Left kidney (tissue), 2 donors: ENCODE measurements around the gene OXCT2. TPM values are rescaled to one million over a fixed set of nuclear protein-coding genes. Genes with fewer than 3 reads are reported as not detected.
"Not testable (repeated sequence)": the region's sequence is repeated elsewhere in the genome, so short reads cannot be mapped to it uniquely, and the experiment has no call there.

Source experiments
- DNase-seq: peaks from one replicate; pipeline ENCODE4 v3.0.0-alpha.2; 2013
- polyA plus RNA-seq: library from polyadenylated mRNA; unstranded; fragments of 120-200 nt; gene quantifications from one replicate; pipeline ENCODE4 v1.2.1, GENCODE V29; 2013; ENCODE audit not compliant: insufficient read length

OXCT2 gene
- polyA plus RNA-seq, 1 donor = 0.85 TPM

- DNase-seq = no peak
These were observed 16.3 kb upstream of the OXCT2 start for GRCh38 chr1:39787468-39787867.

- DNase-seq = not testable (repeated sequence)
These were observed 15.9 kb upstream of the OXCT2 start for GRCh38 chr1:39787108-39787375.

DNA sequence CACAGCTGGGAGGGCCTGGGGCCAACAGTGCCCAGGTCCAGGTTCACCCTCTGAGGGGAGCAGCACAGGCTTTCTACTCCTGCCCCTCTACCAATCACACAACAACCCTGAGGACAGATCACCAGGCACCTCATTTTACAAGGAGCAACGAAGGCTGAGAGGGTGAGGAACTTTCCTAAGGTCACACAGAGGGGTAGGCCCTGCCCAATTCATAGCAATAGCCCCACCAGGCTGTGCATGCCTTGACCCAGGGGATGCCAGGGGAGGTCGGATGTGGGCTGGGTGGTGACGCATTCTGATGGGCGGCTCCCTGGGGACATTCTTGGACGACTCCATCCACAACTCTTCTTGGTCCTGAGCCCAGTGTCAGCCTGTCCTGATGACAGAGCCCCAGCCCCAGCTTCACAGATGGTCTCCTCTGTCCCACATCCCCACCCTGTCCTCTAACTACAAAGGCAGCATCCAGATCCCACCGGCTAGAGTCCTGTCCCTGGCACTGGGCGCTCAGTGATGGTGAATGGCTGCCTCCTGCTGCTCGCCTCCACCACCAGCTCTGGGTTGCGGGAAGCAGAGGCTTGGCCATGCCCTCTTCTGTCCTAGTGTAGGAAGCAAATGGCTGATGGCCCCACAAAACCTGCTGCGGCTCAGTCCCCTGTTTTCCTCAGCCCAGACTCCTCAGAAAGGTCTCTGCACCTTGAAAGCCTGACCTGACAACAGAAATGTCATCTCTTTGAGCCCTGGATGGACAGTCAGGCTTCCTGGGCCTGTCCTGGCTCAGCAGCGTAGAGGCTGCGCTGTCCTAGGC lies 15.4 kb upstream of the OXCT2 start:
- not testable (repeated sequence) for DNase-seq

DNA sequence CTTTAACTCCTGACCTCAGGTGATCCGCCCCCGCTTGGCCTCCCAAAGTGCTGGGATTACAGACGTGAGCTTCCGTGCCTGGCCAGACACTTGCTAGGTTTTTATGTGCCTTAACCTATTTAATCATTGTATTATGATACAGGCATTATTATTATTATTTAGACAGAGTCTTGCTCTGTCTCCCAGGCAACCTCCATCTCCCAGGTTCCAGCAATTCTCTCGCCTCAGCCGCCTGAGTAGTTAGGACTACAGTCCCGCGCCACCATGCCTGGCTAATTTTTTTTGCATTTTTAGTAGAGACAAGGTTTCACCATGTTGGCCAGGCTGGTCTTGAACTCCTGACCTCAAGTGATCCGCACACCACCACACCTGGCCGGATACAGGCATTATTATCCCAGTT lies 11.5 kb upstream of the OXCT2 start:
- not testable (repeated sequence) for DNase-seq

DNA sequence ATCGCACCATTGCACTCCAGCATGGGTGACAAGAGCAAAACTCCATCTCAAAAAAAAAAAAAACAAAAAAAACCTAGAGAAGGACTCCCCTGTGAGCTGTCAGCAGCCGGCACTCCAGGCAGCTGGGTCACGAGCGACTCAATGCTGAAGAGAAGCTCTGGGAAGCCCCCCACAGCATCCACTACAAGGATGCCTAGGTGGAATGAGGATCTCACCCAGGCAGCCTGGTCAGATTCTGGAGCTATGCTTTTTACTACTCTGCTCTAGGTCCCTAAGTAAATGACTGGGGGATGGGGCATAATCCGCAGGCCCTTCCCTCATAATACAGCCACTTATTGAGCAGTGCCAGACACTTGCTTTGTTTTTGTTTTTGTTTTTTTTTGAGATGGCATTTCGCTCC lies 11.0 kb upstream of the OXCT2 start:
- DNase-seq = no peak

DNA sequence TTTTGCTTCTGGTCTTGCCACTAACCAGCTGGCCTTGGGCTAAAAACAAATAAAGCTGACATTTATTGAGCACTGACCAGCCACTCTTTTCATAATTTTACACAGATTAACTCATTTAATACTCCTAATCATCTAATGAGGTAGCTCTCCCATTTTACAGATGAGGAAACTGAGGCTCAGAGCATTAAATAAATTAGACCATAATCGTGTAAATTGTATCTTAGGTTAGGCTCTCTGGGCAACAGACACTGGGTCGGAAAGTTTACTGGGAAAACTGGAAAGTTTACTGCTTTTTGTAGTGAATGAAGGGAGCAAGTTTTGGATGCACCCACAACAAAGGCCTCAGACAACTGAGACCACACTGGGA lies 10.2 kb upstream of the OXCT2 start:
- no peak for DNase-seq

GRCh38 chr1:39779821-39780220 lies 8.7 kb upstream of the OXCT2 start:
- DNase-seq = no peak

DNA sequence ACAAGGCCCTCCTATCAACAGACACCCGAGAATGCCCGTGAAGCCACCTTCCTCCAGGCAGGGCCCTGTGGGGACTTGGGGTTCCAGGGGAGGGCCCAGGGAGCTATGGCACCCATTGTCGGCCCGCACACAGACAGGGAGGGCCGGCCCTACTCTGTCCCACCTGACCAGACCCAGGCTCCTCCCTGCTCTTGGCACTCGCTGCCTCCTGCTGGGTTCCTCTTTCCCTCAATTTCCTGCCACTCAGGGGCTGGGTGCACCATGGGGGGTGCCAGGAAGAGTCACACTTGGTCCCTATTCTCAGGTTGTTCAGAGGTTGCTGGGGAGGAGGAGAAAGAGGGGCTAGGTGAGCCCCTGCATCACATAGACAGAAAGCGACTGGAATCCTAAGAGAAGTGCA lies 8.0 kb upstream of the OXCT2 start:
- DNase-seq = no peak

GRCh38 chr1:39778463-39779099 lies 7.4 kb upstream of the OXCT2 start:
- DNase-seq = not testable (repeated sequence)

DNA sequence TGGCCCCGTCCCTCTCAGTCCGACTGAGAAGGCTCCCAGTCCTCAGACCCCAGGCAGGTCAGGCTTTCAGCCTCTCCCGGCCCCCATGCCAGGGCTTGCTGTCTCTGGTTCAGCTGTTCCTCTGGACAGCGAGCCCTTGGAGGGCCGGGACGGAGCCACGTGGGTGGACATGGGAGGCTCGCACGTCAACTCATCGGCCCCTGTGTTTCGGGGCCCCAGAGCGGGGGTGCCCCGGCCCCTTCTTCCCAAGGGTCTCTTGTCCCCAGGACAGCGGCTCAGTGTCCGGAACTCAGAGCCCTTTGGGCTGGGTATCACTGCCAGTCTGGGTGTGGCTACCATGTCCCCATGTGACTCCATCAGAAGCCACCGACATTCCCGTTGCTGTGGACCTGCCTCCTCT lies 6.7 kb upstream of the OXCT2 start:
- not testable (repeated sequence) for DNase-seq

GRCh38 chr1:39777306-39777705 lies 6.2 kb upstream of the OXCT2 start:
- no peak for DNase-seq

GRCh38 chr1:39776886-39777285 lies 5.7 kb upstream of the OXCT2 start:
- DNase-seq = no peak

DNA sequence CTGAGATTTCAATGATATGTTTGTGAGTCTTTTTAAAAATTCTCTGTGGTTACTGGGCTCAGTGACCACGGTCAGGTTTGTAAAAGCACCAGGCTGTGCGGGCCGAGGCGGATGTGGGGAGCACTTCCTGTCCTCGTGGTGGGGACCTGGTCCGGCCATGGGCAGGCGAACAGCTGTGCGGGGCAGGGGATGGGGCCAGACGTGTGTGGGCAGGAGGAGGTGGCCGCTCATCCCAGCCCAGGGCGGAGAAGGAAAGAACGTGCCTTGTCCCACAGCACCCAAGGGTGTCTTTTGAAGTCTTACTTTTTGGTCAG lies 5.2 kb upstream of the OXCT2 start:
- no peak for DNase-seq

DNA sequence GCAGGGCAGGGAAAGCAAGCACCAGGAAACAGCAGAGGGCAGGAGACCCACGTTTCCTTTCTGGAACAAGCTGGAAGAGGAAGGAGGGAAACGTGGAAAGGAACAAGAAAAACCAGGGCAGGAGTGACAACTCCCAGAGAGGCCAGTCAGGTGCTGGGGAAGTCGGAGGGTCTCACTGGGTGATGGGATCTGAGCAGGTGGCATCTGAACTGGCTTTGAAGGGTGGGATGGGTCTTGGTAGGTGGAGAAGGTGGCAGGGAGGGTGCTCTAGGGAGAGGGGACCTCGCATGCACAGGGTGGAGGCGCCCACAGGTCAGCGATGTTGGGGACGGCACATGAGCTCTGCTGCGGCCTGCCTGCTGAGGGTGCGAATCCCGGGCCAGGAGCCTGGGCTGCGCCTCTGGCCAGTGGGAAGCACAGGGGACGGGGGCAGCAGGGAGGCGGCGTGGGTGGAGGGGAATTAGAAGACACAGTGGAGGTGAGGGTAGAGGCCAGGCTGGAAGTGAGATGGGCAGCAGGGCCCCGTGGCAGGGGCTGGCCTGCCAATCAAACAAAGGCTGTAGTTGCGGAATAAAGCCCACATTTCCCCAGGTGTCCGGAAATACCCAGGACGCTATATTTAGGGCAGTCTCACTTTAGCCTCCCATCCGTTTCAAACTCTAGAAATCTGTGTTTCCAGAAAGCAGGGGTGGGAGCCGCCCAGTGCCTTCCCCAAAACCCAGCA lies 4.7 kb upstream of the OXCT2 start:
- DNase-seq = not testable (repeated sequence)

GRCh38 chr1:39775141-39775540 lies 4.0 kb upstream of the OXCT2 start:
- DNase-seq = not testable (repeated sequence)

- DNase-seq = not testable (repeated sequence)
These were observed 2.3 kb upstream of the OXCT2 start for GRCh38 chr1:39773369-39773979.

GRCh38 chr1:39770100-39771021 lies 787 bp downstream of the OXCT2 start:
- DNase-seq = not testable (repeated sequence)

DNA sequence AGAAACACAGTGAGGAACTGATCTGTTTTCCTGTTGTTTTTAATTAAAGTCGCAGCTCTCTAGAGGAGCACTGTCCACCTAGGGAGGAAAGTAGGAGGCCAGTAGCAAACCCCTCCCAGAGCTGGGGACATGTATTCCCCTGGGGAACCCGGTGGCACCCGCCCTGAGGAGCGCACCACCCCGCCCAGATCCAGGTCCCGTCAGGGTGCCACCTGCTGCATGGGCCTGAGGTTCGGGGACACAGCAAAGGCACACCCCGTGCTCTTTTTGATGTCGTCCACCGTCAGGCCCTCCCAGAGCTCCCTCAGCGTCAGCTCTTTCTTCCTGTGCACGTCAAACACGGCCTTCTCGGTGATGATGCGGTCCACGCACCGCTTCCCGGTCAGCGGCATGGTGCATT lies 1.6 kb downstream of the OXCT2 start:
- not testable (repeated sequence) for DNase-seq

- DNase-seq = not testable (repeated sequence)
These were observed 4.7 kb downstream of the OXCT2 start for GRCh38 chr1:39766466-39766865.

DNA sequence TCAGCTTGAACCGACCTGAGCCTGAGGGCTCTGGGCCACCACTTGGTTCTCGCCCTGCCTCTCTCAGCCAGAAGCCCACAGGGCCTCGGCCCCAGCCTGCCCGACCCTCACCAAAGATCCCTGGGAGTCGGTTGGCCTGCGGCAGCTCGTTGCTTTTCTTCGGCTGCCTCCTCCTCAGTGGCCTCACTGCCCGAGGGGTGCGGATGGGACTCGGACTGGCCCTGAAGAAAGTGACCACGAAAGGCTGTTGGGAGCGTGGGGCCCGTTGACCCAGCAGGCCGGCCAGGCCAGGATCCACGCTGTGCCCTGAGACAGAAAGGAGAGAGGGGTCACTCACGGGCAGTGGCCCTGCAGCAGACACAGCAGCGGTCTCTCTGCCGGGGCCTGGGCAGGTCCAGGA lies 6.6 kb downstream of the OXCT2 start:
- DNase-seq = not testable (repeated sequence)

- DNase-seq = not testable (repeated sequence)
These were observed 7.4 kb downstream of the OXCT2 start for GRCh38 chr1:39763619-39764374.
